H9 (cell line): ENCODE data around the gene MTMR3. TPM values are rescaled to one million over a fixed set of nuclear protein-coding genes. Genes with fewer than 3 reads are reported as not detected.
A peak's percentile ranks its signal among the peaks of the same experiment; 100 is the strongest.

Experiments
- DNase-seq: peaks from one replicate; pipeline ENCODE4 v3.0.0-alpha.2; 2017
- H2AFZ ChIP-seq: one replicate; pipeline ENCODE4 v1.6.1; 2013; ENCODE audit warnings: mild to moderate bottlenecking, low read length, control low read depth, moderate library complexity
- H2AK5ac ChIP-seq: 2 replicates; pipeline ENCODE4 v1.6.1; 2013; ENCODE audit warnings: low read length, control low read depth, mixed read lengths; ENCODE audit not compliant: insufficient read length
- H2BK120ac ChIP-seq: one replicate; pipeline ENCODE4 v1.6.1; 2013; ENCODE audit warnings: low read depth, mild to moderate bottlenecking, low read length, control low read depth, inconsistent platforms; ENCODE audit not compliant: poor library complexity, severe bottlenecking
- H2BK12ac ChIP-seq: 2 replicates; pipeline ENCODE4 v1.6.1; 2013; ENCODE audit warnings: low read length, control low read depth, mixed read lengths, low read depth; ENCODE audit not compliant: insufficient read length
- H2BK15ac ChIP-seq: 2 replicates; pipeline ENCODE4 v1.6.1; 2013; ENCODE audit warnings: low read depth, low read length, control low read depth
- H2BK20ac ChIP-seq: one replicate; pipeline ENCODE4 v1.6.1; 2013; ENCODE audit warnings: low read depth, mild to moderate bottlenecking, low read length, control low read depth, inconsistent platforms; ENCODE audit not compliant: poor library complexity, severe bottlenecking
- H2BK5ac ChIP-seq: 2 replicates; pipeline ENCODE4 v1.6.1; 2013; ENCODE audit warnings: low read length, control low read depth, mixed read lengths; ENCODE audit not compliant: insufficient read length
- H3K14ac ChIP-seq: 2 replicates; pipeline ENCODE4 v1.6.1; 2013; ENCODE audit warnings: low read length, control low read depth; ENCODE audit not compliant: insufficient read depth
- H3K18ac ChIP-seq: 2 replicates; pipeline ENCODE4 v1.6.1; 2013; ENCODE audit warnings: low read depth, mild to moderate bottlenecking, mixed read lengths, low read length, control low read depth; ENCODE audit not compliant: insufficient read length
- H3K23ac ChIP-seq: 2 replicates; pipeline ENCODE4 v1.6.1; 2013; ENCODE audit warnings: low read length, control low read depth, mixed read lengths, low read depth; ENCODE audit not compliant: insufficient read length
- H3K23me2 ChIP-seq: 2 replicates; pipeline ENCODE4 v1.6.1; 2013; ENCODE audit warnings: low read depth, mild to moderate bottlenecking, mixed read lengths, low read length, control low read depth; ENCODE audit not compliant: insufficient read length, poor library complexity, severe bottlenecking
- H3K27ac ChIP-seq: 2 replicates; pipeline ENCODE4 v1.5.1; 2013; ENCODE audit warnings: low read length, control low read depth, mixed read lengths, low read depth; ENCODE audit not compliant: insufficient read length
- H3K27me3 ChIP-seq: 2 replicates; pipeline ENCODE4 v1.6.1; 2013; ENCODE audit warnings: low read length, control low read depth, inconsistent platforms; ENCODE audit not compliant: insufficient read depth
- H3K4ac ChIP-seq: 2 replicates; pipeline ENCODE4 v1.6.1; 2013; ENCODE audit warnings: low read depth, mild to moderate bottlenecking, control low read depth, inconsistent platforms, low read length, moderate library complexity
- H3K4me1 ChIP-seq: 2 replicates; pipeline ENCODE4 v1.6.1; 2013; ENCODE audit warnings: low read length, control low read depth, inconsistent platforms; ENCODE audit not compliant: insufficient read depth
- H3K4me2 ChIP-seq: 2 replicates; pipeline ENCODE4 v1.6.1; 2013; ENCODE audit warnings: low read length, control low read depth, mixed read lengths; ENCODE audit not compliant: insufficient read length, insufficient read depth
- H3K56ac ChIP-seq: 2 replicates; pipeline ENCODE4 v1.6.1; 2013; ENCODE audit warnings: low read depth, mild to moderate bottlenecking, mixed read lengths, low read length, control low read depth; ENCODE audit not compliant: insufficient read length
- H3K79me1 ChIP-seq: 2 replicates; pipeline ENCODE4 v1.6.1; 2013; ENCODE audit warnings: low read depth, mild to moderate bottlenecking, moderate library complexity, low read length, control low read depth, inconsistent platforms; ENCODE audit not compliant: insufficient read depth, poor library complexity, severe bottlenecking
- H3K79me2 ChIP-seq: 2 replicates; pipeline ENCODE4 v1.6.1; 2013; ENCODE audit warnings: low read length, control low read depth, inconsistent platforms; ENCODE audit not compliant: insufficient read depth
- H3K9ac ChIP-seq: 2 replicates; pipeline ENCODE4 v1.6.1; 2013; ENCODE audit warnings: low read length, control low read depth, mixed read lengths; ENCODE audit not compliant: insufficient read length; ENCODE audit errors: extremely low read depth
- H3K9me3 ChIP-seq: one replicate; pipeline ENCODE4 v1.6.1; 2013; ENCODE audit warnings: low read depth, low read length, inconsistent platforms; ENCODE audit not compliant: control insufficient read depth
- H3T11ph ChIP-seq: one replicate; pipeline ENCODE4 v1.6.1; 2013; ENCODE audit warnings: mild to moderate bottlenecking, low read length, control low read depth, inconsistent platforms
- H4K20me1 ChIP-seq: one replicate; pipeline ENCODE4 v1.6.1; 2013; ENCODE audit not compliant: control insufficient read depth, insufficient read length, insufficient read depth
- H4K5ac ChIP-seq: 2 replicates; pipeline ENCODE4 v1.6.1; 2013; ENCODE audit warnings: low read depth, mild to moderate bottlenecking, mixed read lengths, low read length, control low read depth; ENCODE audit not compliant: insufficient read length
- H4K8ac ChIP-seq: replicated peaks from 2 replicates; pipeline ENCODE4 v1.6.1; 2013; ENCODE audit warnings: low read length, control low read depth, mixed read lengths, low read depth; ENCODE audit not compliant: insufficient read length
- H4K91ac ChIP-seq: 2 replicates; pipeline ENCODE4 v1.6.1; 2013; ENCODE audit warnings: low read depth, mild to moderate bottlenecking, moderate library complexity, mixed read lengths, low read length, control low read depth; ENCODE audit not compliant: insufficient read length
- H3K27ac Mint-ChIP-seq, 3 experiments: 2 replicates in 2 of 3; 3 replicates in 1 of 3; pipeline ENCODE4 v1.8.0; 2020 to 2021; ENCODE audit warnings: mixed read lengths in 3 of 3, mild to moderate bottlenecking in 1 of 3, moderate library complexity in 1 of 3
- H3K27me3 Mint-ChIP-seq: 2 replicates; pipeline ENCODE4 v1.8.0; 2021; ENCODE audit warnings: low read depth, mild to moderate bottlenecking, moderate library complexity, mixed read lengths
- H3K36me3 Mint-ChIP-seq, 3 experiments: 2 replicates in 2 of 3; 3 replicates in 1 of 3; pipeline ENCODE4 v1.8.0; 2020 to 2021; ENCODE audit warnings: low read depth in 3 of 3, mixed read lengths in 3 of 3; ENCODE audit not compliant: insufficient read depth in 1 of 3
- H3K4me1 Mint-ChIP-seq, 2 experiments: 2 replicates each; pipeline ENCODE4 v1.8.0; 2020; ENCODE audit warnings: mixed read lengths in 2 of 2
- H3K4me3 Mint-ChIP-seq, 2 experiments: 2 replicates in 1 of 2; 3 replicates in 1 of 2; pipeline ENCODE4 v1.8.0; 2020 to 2021; ENCODE audit warnings: mild to moderate bottlenecking in 2 of 2, mixed read lengths in 2 of 2, moderate library complexity in 1 of 2
- H3K9me3 Mint-ChIP-seq, 2 experiments: 2 replicates in 1 of 2; 3 replicates in 1 of 2; pipeline ENCODE4 v1.8.0; 2020; ENCODE audit warnings: mild to moderate bottlenecking in 2 of 2, mixed read lengths in 2 of 2, moderate library complexity in 1 of 2
- CTCF ChIP-seq: fragments of 200-600 bp; sonication (generic); conservative IDR thresholded peaks from 3 replicates; pipeline ENCODE4 v1.8.0; 2021; ENCODE audit warnings: antibody characterized with exemption, mild to moderate bottlenecking
- WGBS: extraction: QIAGEN DNeasy Blood & Tissue Kit; methylation state at CpG from one replicate; pipeline ENCODE4 v1.1.7; 2013; ENCODE audit warnings: missing lambda C conversion rate, low lambda C conversion rate, mixed read lengths; ENCODE audit not compliant: insufficient read length; ENCODE audit errors: extremely low coverage; 5-methylcytosine and 5-hydroxymethylcytosine counted together
- total RNA-seq: library from RNA; stranded (reverse); gene quantifications from 2 replicates; pipeline ENCODE4 v1.2.1, GENCODE V29; 2021

MTMR3 gene
- total RNA-seq, 1 experiment from 2014 or later: 19.8 TPM

GRCh38 chr22:30020511-30020910 lies 137.5 kb downstream of the MTMR3 start:
- Histone ChIP-seq H3K4me2 (no peak overlapping the region), H3K14ac (no peak overlapping the region), H3K27ac (no peak overlapping the region), H3T11ph (no peak overlapping the region), H3K18ac (no peak overlapping the region), H2BK20ac (no peak overlapping the region), H3K23me2 (no peaks in the 10 kb centered on the region), H4K20me1 (no peaks in the 10 kb centered on the region), H2BK12ac (no peak overlapping the region), H3K23ac (no peak overlapping the region), H3K4me1 (no peaks in the 10 kb centered on the region), H3K4ac (no peak overlapping the region), H2BK120ac (no peak overlapping the region), H3K79me1 (no peaks in the 10 kb centered on the region), H3K79me2 (no peaks in the 10 kb centered on the region), H4K91ac (no peak overlapping the region), H2BK15ac (no peak overlapping the region), H2BK5ac (no peak overlapping the region), H4K5ac (no peak overlapping the region), H3K56ac (no peak overlapping the region), H3K9ac (no peak overlapping the region), H2AFZ (no peak overlapping the region), H3K27me3 (no peaks in the 10 kb centered on the region), H2AK5ac (no peak overlapping the region), H3K9me3 (no peaks in the 10 kb centered on the region), H4K8ac (no peak overlapping the region)
- Mint-ChIP-seq H3K36me3 (peaks cover 27 to 89% (median 82%) of the 10 kb centered on the region in 3 experiments), H3K4me3 (no peak overlapping the region), H3K9me3 (no peaks in the 10 kb centered on the region), H3K27ac (0 out of 7 replicates have a peak overlapping the region, but pooled peaks of 1 of the 3 experiments have one; percentile 39), H3K27me3 (no peaks in the 10 kb centered on the region), H3K4me1 (no peaks in the 10 kb centered on the region)
- DNase-seq: no peak
- TF ChIP-seq CTCF: no peak
- no CpG with 5 or more reads among the region's 9 CpGs for WGBS
